Measurements from ENCODE around the gene ZDHHC14. TPM values are rescaled to one million over a fixed set of nuclear protein-coding genes. Genes with fewer than 3 reads are reported as not detected.

The ZDHHC14 gene
- polyA plus RNA-seq, 1 donor (not counting 4 experiments of a cell fraction or from before 2014, with no cell fraction given) = 6.4 TPM

DNA sequence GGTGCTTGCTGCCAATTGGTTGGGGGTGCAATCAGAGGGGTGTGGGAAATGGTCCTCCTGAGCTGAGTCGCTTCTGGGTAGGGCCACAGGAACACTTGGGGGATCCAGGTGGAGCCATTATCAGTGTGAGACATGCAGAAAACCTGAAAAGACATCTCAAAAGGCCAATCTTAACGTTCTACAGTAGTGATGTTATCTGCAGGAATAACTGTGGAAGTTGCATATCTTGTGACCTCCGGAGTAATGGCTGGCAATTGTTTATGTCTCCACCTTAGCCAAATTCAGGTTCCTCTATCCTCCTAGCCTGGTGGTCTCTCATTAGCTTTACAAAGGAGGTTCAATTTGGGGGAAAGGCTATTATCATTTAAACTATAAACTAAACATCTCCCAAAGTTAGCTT, 327.2 kb downstream of the ZDHHC14 start:
- Histone ChIP-seq H3K79me2 (ENCODE audit: control insufficient read depth, insufficient read depth, low read length) (no peaks in the 10 kb centered on the region), H4K20me1 (ENCODE audit: control insufficient read depth, extremely low read depth, insufficient read depth, low read length) (no peaks in the 10 kb centered on the region), H3K4me1 (ENCODE audit: control insufficient read depth, extremely low read depth, insufficient read depth, low read length) (no peaks in the 10 kb centered on the region), H3K9ac (ENCODE audit: control insufficient read depth, extremely low read depth, insufficient read depth, low read length) (no peak overlapping the region), H3K36me3 (ENCODE audit: control insufficient read depth in 2 of 2, extremely low read depth in 1 of 2, insufficient read depth in 2 of 2, low read length in 2 of 2) (no peaks in the 10 kb centered on the region), H3K4me3 (ENCODE audit: control insufficient read depth in 2 of 3, extremely low read depth in 1 of 3, insufficient read depth in 2 of 3, low read depth in 1 of 3, low read length in 3 of 3) (no peak overlapping the region), H3K9me1 (ENCODE audit: control insufficient read depth, extremely low read depth, insufficient read depth, low read length) (no peaks in the 10 kb centered on the region), H3K27me3 (ENCODE audit: control insufficient read depth, extremely low read depth, insufficient read depth, low read length) (no peaks in the 10 kb centered on the region), H3K9me3 (ENCODE audit: control insufficient read depth, low read depth, low read length) (no peaks in the 10 kb centered on the region), H2AFZ (ENCODE audit: control insufficient read depth, low read length) (no peak overlapping the region), H3K27ac (ENCODE audit: control insufficient read depth, insufficient read depth, low read length) (no peak overlapping the region), H3K4me2 (ENCODE audit: control insufficient read depth, extremely low read depth, insufficient read depth, low read depth, low read length) (no peak overlapping the region)
- no peak for DNase-seq (ENCODE audit: low read depth, low spot score)
- dilution Hi-C loops (cut with MboI; ENCODE audit: extremely low pct_ligation_motif_present, low sequenced_read_pairs) = no loop called here
- no peak for FAIRE-seq
- no peak for TF ChIP-seq EZH2 (IDR thresholded peaks at IDR 0.05; ENCODE audit: low read length)
- no peak for TF ChIP-seq CTCF (optimal IDR thresholded peaks at IDR 0.05 in 1 of 3, IDR thresholded peaks at IDR 0.05 in 1 of 3, conservative IDR thresholded peaks at IDR 0.05 in 1 of 3; ENCODE audit: extremely low read depth in 1 of 3, insufficient read depth in 2 of 3, low read length in 3 of 3)

GRCh38 chr6:157708933-157709332, 327.9 kb downstream of the ZDHHC14 start:
- TF ChIP-seq EZH2 (IDR thresholded peaks at IDR 0.05; ENCODE audit: low read length) = no peak
- TF ChIP-seq CTCF (optimal IDR thresholded peaks at IDR 0.05 in 1 of 3, IDR thresholded peaks at IDR 0.05 in 1 of 3, conservative IDR thresholded peaks at IDR 0.05 in 1 of 3; ENCODE audit: extremely low read depth in 1 of 3, insufficient read depth in 2 of 3, low read length in 3 of 3) = no peak
- H3K79me2 ChIP-seq (ENCODE audit: control insufficient read depth, insufficient read depth, low read length) = no peaks in the 10 kb centered on the region
- no peak overlapping the region for H2AFZ ChIP-seq (ENCODE audit: control insufficient read depth, low read length)
- FAIRE-seq (no peak), DNase-seq (ENCODE audit: low read depth, low spot score) (no peak)
- no peaks in the 10 kb centered on the region for H3K9me3 ChIP-seq (ENCODE audit: control insufficient read depth, low read depth, low read length)
- no peak overlapping the region for H3K9ac ChIP-seq (ENCODE audit: control insufficient read depth, extremely low read depth, insufficient read depth, low read length)
- H4K20me1 ChIP-seq (ENCODE audit: control insufficient read depth, extremely low read depth, insufficient read depth, low read length) = no peaks in the 10 kb centered on the region
- no peaks in the 10 kb centered on the region for H3K36me3 ChIP-seq (ENCODE audit: control insufficient read depth in 2 of 2, extremely low read depth in 1 of 2, insufficient read depth in 2 of 2, low read length in 2 of 2)
- H3K27ac ChIP-seq (ENCODE audit: control insufficient read depth, insufficient read depth, low read length) = no peak overlapping the region
- dilution Hi-C loops (cut with MboI; ENCODE audit: extremely low pct_ligation_motif_present, low sequenced_read_pairs) = no loop called here
- H3K4me1 ChIP-seq (ENCODE audit: control insufficient read depth, extremely low read depth, insufficient read depth, low read length) = no peaks in the 10 kb centered on the region
- H3K9me1 ChIP-seq (ENCODE audit: control insufficient read depth, extremely low read depth, insufficient read depth, low read length) = no peaks in the 10 kb centered on the region
- no peak overlapping the region for H3K4me3 ChIP-seq (ENCODE audit: control insufficient read depth in 2 of 3, extremely low read depth in 1 of 3, insufficient read depth in 2 of 3, low read depth in 1 of 3, low read length in 3 of 3)
- no peaks in the 10 kb centered on the region for H3K27me3 ChIP-seq (ENCODE audit: control insufficient read depth, extremely low read depth, insufficient read depth, low read length)
- no peak overlapping the region for H3K4me2 ChIP-seq (ENCODE audit: control insufficient read depth, extremely low read depth, insufficient read depth, low read depth, low read length)
